DMS153 (cell line): ENCODE results near the gene TTC16.
A peak's percentile ranks its signal among the peaks of the same experiment; 100 is the strongest.
"Not testable (repeated sequence)": the region's sequence is repeated elsewhere in the genome, so short reads cannot be mapped to it uniquely, and the experiment has no call there.

ENCODE experiments used
- DNase-seq: peaks from one replicate; lab custom pipeline; 2025; lab: John Stamatoyannopoulos, UW

Gene TTC16

GRCh38 chr9:127767909-127768331, 52.0 kb downstream of the TTC16 start:
- DNase-seq = no peak

GRCh38 chr9:127768698-127769097, 52.8 kb downstream of the TTC16 start:
- DNase-seq = no peak

- no peak for DNase-seq
These were observed 53.2 kb downstream of the TTC16 start for GRCh38 chr9:127769101-127769500.

GRCh38 chr9:127769929-127770582, 54.2 kb downstream of the TTC16 start:
- no peak for DNase-seq

GRCh38 chr9:127770583-127770904, 54.7 kb downstream of the TTC16 start:
- no peak for DNase-seq

GRCh38 chr9:127770905-127771569, 55.2 kb downstream of the TTC16 start:
- peak; percentile 94 for DNase-seq

- no peak for DNase-seq
These were observed 55.8 kb downstream of the TTC16 start for GRCh38 chr9:127771570-127772189.

- no peak for DNase-seq
These were observed 56.7 kb downstream of the TTC16 start for GRCh38 chr9:127772603-127773002.

GRCh38 chr9:127773272-127773671, 57.4 kb downstream of the TTC16 start:
- no peak for DNase-seq

- DNase-seq = no peak
These were observed 58.1 kb downstream of the TTC16 start for GRCh38 chr9:127773981-127774380.

- DNase-seq = no peak
These were observed 60.5 kb downstream of the TTC16 start for GRCh38 chr9:127776195-127776923.

- DNase-seq = no peak
These were observed 61.0 kb downstream of the TTC16 start for GRCh38 chr9:127776924-127777289.

- no peak for DNase-seq
These were observed 61.6 kb downstream of the TTC16 start for GRCh38 chr9:127777368-127777980.

GRCh38 chr9:127778280-127779135, 62.6 kb downstream of the TTC16 start, which contains the start of gene SH2D3C:
TSS of gene SH2D3C (minus strand) at chr9:127778666. CDS start at chr9:127778627, 39 bp downstream.
- DNase-seq = no peak

GRCh38 chr9:127779136-127779981, 63.5 kb downstream of the TTC16 start:
- no peak for DNase-seq

GRCh38 chr9:127780126-127780885, 64.4 kb downstream of the TTC16 start:
- no peak for DNase-seq

GRCh38 chr9:127780909-127781308, 65.0 kb downstream of the TTC16 start:
- DNase-seq = not testable (repeated sequence)
